Activated CD4-positive, alpha-beta T cell treated with anti-CD3 and anti-CD28 coated beads, Interleukin-2, Interleukin-4, amounts not matched to agents 100 ng/mL and 50 ng/mL, durations not matched to agents 16 hours and 8 hours (primary cell): Measurements from ENCODE around the gene OR2A12.
"Not testable (repeated sequence)": the region's sequence is repeated elsewhere in the genome, so short reads cannot be mapped to it uniquely, and the experiment has no call there.

Source experiments
- DNase-seq: peaks from one replicate; pipeline ENCODE4 v3.0.0-alpha.2; 2020; ENCODE audit warnings: low spot score

Gene OR2A12

GRCh38 chr7:144122876-144123275 is 36.8 kb downstream of the OR2A12 start, which contains the start of gene OR2A14:
Gene OR2A14 (plus strand): TSS chr7:144123176. CDS start chr7:144129113, 5,937 bp downstream.
- DNase-seq = no peak

GRCh38 chr7:144127714-144128334 is 41.7 kb downstream of the OR2A12 start:
- peak; percentile 87 for DNase-seq

GRCh38 chr7:144129601-144130000 is 43.5 kb downstream of the OR2A12 start:
- DNase-seq = not testable (repeated sequence)

- no peak for DNase-seq
These were observed 44.7 kb downstream of the OR2A12 start for GRCh38 chr7:144130730-144131129.

- no peak for DNase-seq
These were observed 46.2 kb downstream of the OR2A12 start for GRCh38 chr7:144132262-144132661.

GRCh38 chr7:144133307-144133706 is 47.2 kb downstream of the OR2A12 start:
- no peak for DNase-seq

DNA sequence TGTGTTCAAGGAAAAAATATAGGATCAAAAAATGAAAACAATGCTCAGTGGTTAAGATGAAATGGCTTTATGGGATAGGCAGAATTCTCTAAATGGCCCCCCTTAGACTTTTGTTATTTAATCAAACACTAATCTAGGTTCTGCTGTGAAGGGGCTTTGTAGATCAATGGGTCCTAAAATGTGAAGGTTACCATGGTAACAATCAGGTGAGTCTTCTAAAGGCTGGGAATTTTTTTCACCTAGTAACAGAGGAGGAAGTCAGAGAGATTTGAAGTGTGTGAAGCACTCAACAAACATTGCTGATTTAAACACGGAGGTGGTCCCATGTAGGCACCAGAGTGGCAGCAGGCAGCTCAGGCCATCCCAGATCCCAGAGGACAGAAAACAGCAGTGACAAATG is 48.0 kb downstream of the OR2A12 start:
- no peak for DNase-seq

GRCh38 chr7:144137501-144137900 is 51.4 kb downstream of the OR2A12 start:
- DNase-seq = no peak

DNA sequence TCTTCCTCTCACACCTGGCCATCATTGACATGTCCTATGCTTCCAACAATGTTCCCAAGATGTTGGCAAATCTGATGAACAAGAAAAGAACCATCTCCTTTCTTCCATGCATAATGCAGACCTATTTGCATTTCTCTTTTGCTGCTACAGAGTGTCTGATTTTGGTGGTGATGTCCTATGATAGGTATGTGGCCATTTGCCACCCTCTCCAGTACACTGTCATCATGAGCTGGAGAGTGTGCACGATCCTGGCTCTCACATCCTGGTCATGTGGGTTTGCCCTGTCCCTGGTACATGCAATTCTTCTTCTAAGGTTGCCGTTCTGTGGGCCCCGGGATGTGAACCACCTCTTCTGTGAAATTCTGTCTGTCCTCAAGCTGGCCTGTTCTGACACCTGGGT is 56.1 kb downstream of the OR2A12 start:
- no peak for DNase-seq

- no peak for DNase-seq
These were observed 58.3 kb downstream of the OR2A12 start for GRCh38 chr7:144144426-144144825.

- no peak for DNase-seq
These were observed 62.2 kb downstream of the OR2A12 start for GRCh38 chr7:144148224-144148827.
